ENCODE results near the gene LPAR1. TPM values are rescaled to one million over a fixed set of nuclear protein-coding genes. Genes with fewer than 3 reads are reported as not detected.

Gene LPAR1
- total RNA-seq, 1 experiment from 2014 or later = 11.0 TPM

DNA sequence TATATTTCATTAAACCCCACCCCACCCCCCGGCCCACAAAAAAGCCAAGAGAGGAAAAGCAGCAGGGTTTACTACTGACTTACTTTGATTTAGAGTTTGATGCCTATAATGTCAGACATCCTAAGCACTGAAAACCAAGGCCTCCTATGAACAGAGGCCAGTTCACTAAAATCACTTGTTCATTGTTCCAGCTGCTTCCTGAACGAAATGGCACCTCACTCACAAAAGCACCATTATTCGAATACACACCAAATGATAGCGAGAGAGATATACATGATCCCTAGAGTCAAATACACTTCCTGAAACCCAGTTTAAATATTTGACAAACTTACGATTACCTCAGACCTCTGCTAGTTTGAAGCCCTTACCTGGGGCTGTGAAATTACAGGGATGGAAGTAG, 66.6 kb downstream of the LPAR1 start:
- ChIA-PET POLR2A (no interaction called here), CTCF (no interaction called here)
- ATAC-seq (no peak), DNase-seq (ENCODE audit: low read depth, low spot score) (no peak)
- TF ChIP-seq CTCF (IDR thresholded peaks at IDR 0.05) (no peak), TCF7L2 (IDR thresholded peaks at IDR 0.05; ENCODE audit: low read depth, low read length) (no peak), SIN3A (IDR thresholded peaks at IDR 0.05; ENCODE audit: borderline replicate concordance, insufficient read depth, low read depth, low read length) (no peak), POLR2AphosphoS5 (IDR thresholded peaks at IDR 0.05; ENCODE audit: low read depth, low read length) (no peak)
- TF ChIP-seq, protein P1, sequence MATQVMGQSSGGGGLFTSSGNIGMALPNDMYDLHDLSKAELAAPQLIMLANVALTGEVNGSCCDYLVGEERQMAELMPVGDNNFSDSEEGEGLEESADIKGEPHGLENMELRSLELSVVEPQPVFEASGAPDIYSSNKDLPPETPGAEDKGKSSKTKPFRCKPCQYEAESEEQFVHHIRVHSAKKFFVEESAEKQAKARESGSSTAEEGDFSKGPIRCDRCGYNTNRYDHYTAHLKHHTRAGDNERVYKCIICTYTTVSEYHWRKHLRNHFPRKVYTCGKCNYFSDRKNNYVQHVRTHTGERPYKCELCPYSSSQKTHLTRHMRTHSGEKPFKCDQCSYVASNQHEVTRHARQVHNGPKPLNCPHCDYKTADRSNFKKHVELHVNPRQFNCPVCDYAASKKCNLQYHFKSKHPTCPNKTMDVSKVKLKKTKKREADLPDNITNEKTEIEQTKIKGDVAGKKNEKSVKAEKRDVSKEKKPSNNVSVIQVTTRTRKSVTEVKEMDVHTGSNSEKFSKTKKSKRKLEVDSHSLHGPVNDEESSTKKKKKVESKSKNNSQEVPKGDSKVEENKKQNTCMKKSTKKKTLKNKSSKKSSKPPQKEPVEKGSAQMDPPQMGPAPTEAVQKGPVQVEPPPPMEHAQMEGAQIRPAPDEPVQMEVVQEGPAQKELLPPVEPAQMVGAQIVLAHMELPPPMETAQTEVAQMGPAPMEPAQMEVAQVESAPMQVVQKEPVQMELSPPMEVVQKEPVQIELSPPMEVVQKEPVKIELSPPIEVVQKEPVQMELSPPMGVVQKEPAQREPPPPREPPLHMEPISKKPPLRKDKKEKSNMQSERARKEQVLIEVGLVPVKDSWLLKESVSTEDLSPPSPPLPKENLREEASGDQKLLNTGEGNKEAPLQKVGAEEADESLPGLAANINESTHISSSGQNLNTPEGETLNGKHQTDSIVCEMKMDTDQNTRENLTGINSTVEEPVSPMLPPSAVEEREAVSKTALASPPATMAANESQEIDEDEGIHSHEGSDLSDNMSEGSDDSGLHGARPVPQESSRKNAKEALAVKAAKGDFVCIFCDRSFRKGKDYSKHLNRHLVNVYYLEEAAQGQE (IDR thresholded peaks at IDR 0.05; ENCODE audit: insufficient read depth in 1 of 2, low read depth in 2 of 2, low read length in 1 of 2) = no peak
- no peaks in the 10 kb centered on the region for H3K9me3 ChIP-seq (ENCODE audit: control insufficient read depth, insufficient read depth, low read depth, low read length)
- in situ Hi-C loops (cut with HindIII; ENCODE audit: low pct_unique_long_range_greater_than_20kb, low sequenced_read_pairs) (no loop called here), intact Hi-C loops (cut with micrococcal nuclease; ENCODE audit: unreplicated experiment) (no loop called here)
- H3K4me3 ChIP-seq (ENCODE audit: low read depth in 2 of 2, low read length in 2 of 2) = no peak overlapping the region
- no peak overlapping the region for H3K27ac ChIP-seq (ENCODE audit: low read length)
- no peaks in the 10 kb centered on the region for H3K36me3 ChIP-seq (ENCODE audit: control insufficient read depth, insufficient read depth, low read length)
- H3K4me1 ChIP-seq (ENCODE audit: control insufficient read depth, insufficient read depth, low read length) = no peaks in the 10 kb centered on the region
- no peaks in the 10 kb centered on the region for H3K27me3 ChIP-seq (ENCODE audit: control insufficient read depth, insufficient read depth, low read length)
- no TSS peak for BruUV-seq (replicated peaks)

GRCh38 chr9:110971234-110971633, 67.0 kb downstream of the LPAR1 start:
- no peak overlapping the region for H3K27ac ChIP-seq (ENCODE audit: low read length)
- H3K4me1 ChIP-seq (ENCODE audit: control insufficient read depth, insufficient read depth, low read length) = no peaks in the 10 kb centered on the region
- ChIA-PET CTCF (no interaction called here), POLR2A (no interaction called here)
- no peak for DNase-seq (ENCODE audit: low read depth, low spot score)
- H3K9me3 ChIP-seq (ENCODE audit: control insufficient read depth, insufficient read depth, low read depth, low read length) = no peaks in the 10 kb centered on the region
- no peaks in the 10 kb centered on the region for H3K36me3 ChIP-seq (ENCODE audit: control insufficient read depth, insufficient read depth, low read length)
- in situ Hi-C loops (cut with HindIII; ENCODE audit: low pct_unique_long_range_greater_than_20kb, low sequenced_read_pairs) = no loop called here
- intact Hi-C loops (cut with micrococcal nuclease; ENCODE audit: unreplicated experiment) = no loop called here
- BruUV-seq (replicated peaks) = no TSS peak
- TF ChIP-seq TCF7L2 (IDR thresholded peaks at IDR 0.05; ENCODE audit: low read depth, low read length) = no peak
- TF ChIP-seq POLR2AphosphoS5 (IDR thresholded peaks at IDR 0.05; ENCODE audit: low read depth, low read length) = no peak
- no peak for TF ChIP-seq SIN3A (IDR thresholded peaks at IDR 0.05; ENCODE audit: borderline replicate concordance, insufficient read depth, low read depth, low read length)
- TF ChIP-seq CTCF (IDR thresholded peaks at IDR 0.05) = no peak
- TF ChIP-seq, protein P1 (IDR thresholded peaks at IDR 0.05; ENCODE audit: insufficient read depth in 1 of 2, low read depth in 2 of 2, low read length in 1 of 2) = no peak
- H3K4me3 ChIP-seq (ENCODE audit: low read depth in 2 of 2, low read length in 2 of 2) = no peak overlapping the region
- ATAC-seq = no peak
- no peaks in the 10 kb centered on the region for H3K27me3 ChIP-seq (ENCODE audit: control insufficient read depth, insufficient read depth, low read length)

All from Panc1 (cell line).